Lower leg skin (tissue), 4 donors: Measurements from ENCODE around the gene NEU1. TPM values are rescaled to one million over a fixed set of nuclear protein-coding genes. Genes with fewer than 3 reads are reported as not detected.
"Not testable (repeated sequence)": the region's sequence is repeated elsewhere in the genome, so short reads cannot be mapped to it uniquely, and the experiment has no call there.

Source experiments
- DNase-seq, 2 donors: peaks; one replicate each; pipeline ENCODE4 v3.0.0-alpha.2; 2019; ENCODE audit warnings: low spot score in 2 of 2
- H3K4me3 ChIP-seq: fragments of 200-600 bp; sonication (generic); 2 replicates; pipeline ENCODE4 v1.5.1; 2017; ENCODE audit warnings: mild to moderate bottlenecking, low read depth; ENCODE audit not compliant: poor library complexity, severe bottlenecking
- POLR2A ChIP-seq, 2 donors: fragments of 450-650 bp; IDR thresholded peaks; one replicate each; pipeline ENCODE4 v1.6.1; 2016 to 2017; ENCODE audit warnings: antibody characterized with exemption in 2 of 2, mild to moderate bottlenecking in 1 of 2, moderate library complexity in 1 of 2
- WGBS, 2 donors: methylation state at CpG; one replicate each; pipeline ENCODE4 v1.1.5; 2018; 5-methylcytosine and 5-hydroxymethylcytosine counted together
- intact Hi-C: fragments of 100-400 bp; cut with DNase I; formaldehyde crosslinking; loops from one replicate; pipeline ENCODE4 v1.15.0; 2023; ENCODE audit warnings: low total_unique reads
- total RNA-seq, 4 donors: library from RNA; depleted of rRNA; stranded (reverse); fragments of >200 nt; gene quantifications; one replicate each; pipeline ENCODE4 v1.1.0, GENCODE V29; 2016
- TF ChIP-seq, protein P1 (sequence below), 3 donors: fragments of 450-650 bp; IDR thresholded peaks; one replicate each; pipeline ENCODE4 v1.5.1; 2016; ENCODE audit warnings: antibody characterized with exemption in 3 of 3, mild to moderate bottlenecking in 3 of 3, moderate library complexity in 2 of 3

The NEU1 gene
- total RNA-seq, 4 donors from 2014 or later: 29.1 to 47.6 (median 39.6) TPM

DNA sequence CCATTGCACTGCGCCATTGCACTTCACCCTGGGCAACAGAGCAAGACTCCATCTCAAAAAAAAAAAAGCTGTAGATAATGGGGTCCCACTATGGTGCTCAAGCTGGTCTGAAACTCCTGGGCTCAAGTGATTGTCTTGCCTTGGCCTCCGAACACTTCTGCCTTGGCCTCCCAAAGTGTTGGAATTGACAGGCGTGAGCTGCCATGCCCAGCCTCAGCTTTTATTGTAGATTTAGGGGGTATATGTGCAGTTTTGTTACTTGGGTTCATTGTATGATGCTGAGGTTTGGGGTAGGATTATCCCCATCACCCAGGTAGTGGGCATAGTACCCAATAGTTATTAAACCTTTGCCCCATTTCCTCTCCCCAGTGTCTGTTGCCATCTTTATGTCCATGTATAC lies 23.7 kb downstream of the NEU1 start:
- WGBS, 2 donors: 96 to 97% methylated on average over 3 of the region's 3 CpGs
- TF ChIP-seq, protein P1, sequence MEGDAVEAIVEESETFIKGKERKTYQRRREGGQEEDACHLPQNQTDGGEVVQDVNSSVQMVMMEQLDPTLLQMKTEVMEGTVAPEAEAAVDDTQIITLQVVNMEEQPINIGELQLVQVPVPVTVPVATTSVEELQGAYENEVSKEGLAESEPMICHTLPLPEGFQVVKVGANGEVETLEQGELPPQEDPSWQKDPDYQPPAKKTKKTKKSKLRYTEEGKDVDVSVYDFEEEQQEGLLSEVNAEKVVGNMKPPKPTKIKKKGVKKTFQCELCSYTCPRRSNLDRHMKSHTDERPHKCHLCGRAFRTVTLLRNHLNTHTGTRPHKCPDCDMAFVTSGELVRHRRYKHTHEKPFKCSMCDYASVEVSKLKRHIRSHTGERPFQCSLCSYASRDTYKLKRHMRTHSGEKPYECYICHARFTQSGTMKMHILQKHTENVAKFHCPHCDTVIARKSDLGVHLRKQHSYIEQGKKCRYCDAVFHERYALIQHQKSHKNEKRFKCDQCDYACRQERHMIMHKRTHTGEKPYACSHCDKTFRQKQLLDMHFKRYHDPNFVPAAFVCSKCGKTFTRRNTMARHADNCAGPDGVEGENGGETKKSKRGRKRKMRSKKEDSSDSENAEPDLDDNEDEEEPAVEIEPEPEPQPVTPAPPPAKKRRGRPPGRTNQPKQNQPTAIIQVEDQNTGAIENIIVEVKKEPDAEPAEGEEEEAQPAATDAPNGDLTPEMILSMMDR (IDR thresholded peaks at IDR 0.05): no peak
- no peak for TF ChIP-seq POLR2A (IDR thresholded peaks at IDR 0.05)
- no peak overlapping the region for H3K4me3 ChIP-seq
- intact Hi-C loops: no loop called here
- no peak for DNase-seq

DNA sequence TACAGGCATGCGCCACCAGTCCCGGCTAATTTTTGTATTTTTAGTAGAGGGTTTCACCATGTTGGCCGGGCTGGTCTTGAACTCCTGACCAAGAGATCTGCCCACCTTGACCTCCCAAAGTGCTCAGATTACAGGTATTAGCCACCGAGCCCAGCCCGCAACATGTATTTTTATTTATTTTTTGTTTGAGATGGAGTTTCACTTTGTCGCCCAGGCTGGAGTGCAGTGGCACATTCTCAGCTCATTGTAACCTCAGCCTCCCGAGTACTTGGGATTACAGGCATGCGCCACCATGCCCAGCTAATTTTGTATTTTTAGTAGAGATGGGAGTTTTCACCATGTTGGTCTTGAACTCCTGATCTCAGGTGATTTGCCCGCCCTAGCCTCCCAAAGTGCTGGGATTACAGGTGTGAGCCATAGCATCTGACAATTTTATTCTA lies 24.5 kb downstream of the NEU1 start:
- 92 to 93% methylated on average over 9 of the region's 9 CpGs for WGBS, 2 donors
- H3K4me3 ChIP-seq, DNase-seq, intact Hi-C loops: not testable (repeated sequence)

DNA sequence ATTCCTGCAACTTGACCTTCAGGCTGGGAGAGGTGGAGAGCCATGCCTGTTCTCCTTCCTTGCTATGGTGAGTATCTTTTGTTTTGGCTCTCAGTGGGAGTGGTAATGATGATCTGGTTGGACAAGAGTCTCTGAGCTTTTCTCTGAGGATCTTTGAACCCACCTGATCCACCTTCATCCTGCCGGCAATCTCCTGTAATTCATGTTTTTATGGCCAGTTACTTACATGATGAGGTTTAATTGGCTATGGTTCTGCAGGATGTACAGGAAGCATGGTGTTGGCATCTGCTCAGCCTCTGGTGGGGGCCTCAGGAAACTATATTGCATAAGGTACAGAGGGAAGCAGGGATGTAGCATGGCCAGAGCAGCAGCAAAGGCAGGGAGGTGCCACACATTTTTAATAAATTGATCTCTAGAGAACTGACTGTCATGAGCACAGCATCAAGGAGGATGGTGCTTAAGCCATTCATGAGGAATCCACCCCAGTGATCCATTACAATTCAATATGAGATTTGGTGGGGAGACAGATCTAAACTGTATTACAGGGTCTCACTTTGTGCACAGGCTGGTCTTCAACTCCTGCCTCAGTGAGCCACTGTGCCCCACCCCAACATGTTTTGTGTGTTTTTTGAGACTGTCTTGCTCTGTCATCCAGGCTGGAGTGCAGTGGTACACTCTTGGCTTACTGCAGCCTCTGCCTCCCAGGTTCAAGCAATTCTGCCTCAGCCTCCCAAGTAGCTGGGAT lies 25.1 kb downstream of the NEU1 start:
- 23% methylated on average over 1 of the region's 1 CpG for WGBS, 2 donors
- peak overlapping the region; percentile 18 for H3K4me3 ChIP-seq

DNA sequence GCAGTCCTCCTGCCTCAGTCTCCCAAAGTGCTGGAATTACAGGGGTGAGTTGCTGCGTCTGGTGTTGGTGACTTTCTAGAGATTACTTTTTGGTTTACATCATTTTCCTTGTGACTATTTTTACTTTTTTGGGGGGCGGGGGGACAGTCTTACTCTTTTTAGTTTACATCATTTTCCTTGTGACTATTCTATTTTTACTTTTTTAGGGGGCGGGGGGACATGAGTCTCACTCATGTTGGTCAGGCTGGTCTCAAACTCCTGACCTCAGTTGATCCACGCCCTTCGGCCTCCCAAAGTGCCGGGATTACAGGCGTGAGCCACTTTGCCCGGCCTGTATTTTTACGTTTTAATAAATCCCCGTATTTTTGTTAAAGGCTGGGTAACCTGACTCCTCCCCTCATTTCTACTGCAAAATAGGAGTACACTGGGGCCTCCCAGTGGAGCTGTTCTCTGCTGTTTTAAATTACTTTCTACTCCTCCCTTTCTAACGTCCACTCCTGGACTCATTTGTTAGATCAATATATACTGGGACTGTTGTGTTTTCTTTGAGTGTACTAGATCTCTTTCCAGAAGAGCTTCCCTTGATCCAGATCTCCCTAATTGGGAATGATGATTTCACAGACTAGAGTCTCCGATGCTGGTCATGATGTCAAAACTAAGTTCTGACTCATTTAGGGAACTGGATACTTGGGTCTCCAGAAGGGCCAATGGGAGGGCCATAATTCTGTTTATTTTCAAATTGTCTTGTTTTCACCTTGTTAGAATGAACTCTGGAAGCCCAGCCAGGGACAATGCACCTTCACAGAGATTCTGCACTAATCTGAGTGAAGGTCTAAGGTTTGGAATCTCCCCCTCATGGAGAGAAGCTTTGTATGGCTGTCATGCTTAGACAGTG lies 25.9 kb downstream of the NEU1 start:
- H3K4me3 ChIP-seq: peak overlapping the region; percentile 25
- 25 to 27% methylated on average over 12 of the region's 12 CpGs for WGBS, 2 donors
- no peak for DNase-seq
- TF ChIP-seq, protein P1 (IDR thresholded peaks at IDR 0.05): no peak
- intact Hi-C loops: no loop called here

More for the DNA sequence above, 25.1 kb downstream of the NEU1 start:
- DNase-seq: no peak
- TF ChIP-seq, protein P1 (IDR thresholded peaks at IDR 0.05): no peak
- TF ChIP-seq POLR2A (IDR thresholded peaks at IDR 0.05): no peak
- intact Hi-C loops: no loop called here

DNA sequence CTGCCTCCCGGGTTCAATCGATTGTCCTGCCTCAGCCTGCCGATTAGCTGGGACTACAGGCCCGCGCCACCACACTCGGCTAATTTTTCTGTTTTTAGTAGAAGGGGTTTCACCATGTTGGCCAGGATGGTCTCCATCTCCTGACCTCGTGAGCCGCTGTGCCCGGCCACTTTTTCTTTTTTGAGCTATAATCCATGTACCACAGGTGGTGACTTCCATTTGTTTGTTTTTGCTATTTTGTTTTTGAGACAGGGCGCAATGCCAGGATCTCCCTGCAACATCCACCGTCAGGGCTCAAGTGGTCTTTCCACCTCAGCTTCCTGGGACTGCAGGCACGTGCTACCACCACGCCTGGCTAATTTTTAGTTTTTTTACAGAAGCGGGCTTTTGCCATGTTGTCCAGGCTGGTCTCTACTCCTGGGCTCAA lies 26.6 kb downstream of the NEU1 start:
- TF ChIP-seq, protein P1 (IDR thresholded peaks at IDR 0.05): no peak
- TF ChIP-seq POLR2A (IDR thresholded peaks at IDR 0.05): no peak
- DNase-seq: no peak
- WGBS, 2 donors: 22 to 29% methylated on average over 14 of the region's 14 CpGs
- H3K4me3 ChIP-seq: peak overlapping the region; percentile 25
- intact Hi-C loops: no loop called here
